ENCODE measurements around the gene CMPK2. TPM values are rescaled to one million over a fixed set of nuclear protein-coding genes. Genes with fewer than 3 reads are reported as not detected.

Gene CMPK2
- total and polyA plus RNA-seq, 4 donors = 5.7 to 14.8 (median 11.2) TPM

GRCh38 chr2:6852195-6852594 lies 13.5 kb downstream of the CMPK2 start:
- no peaks in the 10 kb centered on the region for H3K27me3 ChIP-seq (ENCODE audit: control insufficient read depth in 3 of 3, insufficient read depth in 3 of 3, low read length in 2 of 3)
- H3K36me3 ChIP-seq (ENCODE audit: control insufficient read depth in 4 of 4, insufficient read depth in 4 of 4, low read length in 4 of 4) = peaks cover 0 to 30% (median 15%) of the 10 kb centered on the region in 4 donors
- H3K27ac ChIP-seq (ENCODE audit: low read depth in 1 of 2, low read length in 1 of 2) = no peak overlapping the region
- peaks cover 0 to 17% (median 8%) of the 10 kb centered on the region in 4 donors for H3K9me3 ChIP-seq (ENCODE audit: control insufficient read depth in 4 of 4, insufficient read depth in 3 of 4, low read length in 3 of 4)
- ATAC-seq (ENCODE audit: insufficient read depth, low FRiP score) (no peak), DNase-seq (no peak)
- TF ChIP-seq CTCF (IDR thresholded peaks at IDR 0.05; ENCODE audit: control extremely low read depth, extremely low read depth) = no peak
- H3K4me3 ChIP-seq = no peak overlapping the region
- no peak overlapping the region for H3K9ac ChIP-seq (ENCODE audit: insufficient read depth in 1 of 2, low read length in 2 of 2)
- peaks cover 0 to 4% (median 0%) of the 10 kb centered on the region in 5 donors for H3K4me1 ChIP-seq (ENCODE audit: control insufficient read depth in 5 of 5, insufficient read depth in 5 of 5, low read length in 5 of 5)
- WGBS, 2 donors = 94 to 100% methylated on average over 2 of the region's 2 CpGs

- no peak overlapping the region for H3K9ac ChIP-seq (ENCODE audit: insufficient read depth in 1 of 2, low read length in 2 of 2)
- DNase-seq (no peak), ATAC-seq (ENCODE audit: insufficient read depth, low FRiP score) (no peak)
- H3K27me3 ChIP-seq (ENCODE audit: control insufficient read depth in 3 of 3, insufficient read depth in 3 of 3, low read length in 2 of 3) = no peaks in the 10 kb centered on the region
- peaks cover 0 to 23% (median 11%) of the 10 kb centered on the region in 4 donors for H3K36me3 ChIP-seq (ENCODE audit: control insufficient read depth in 4 of 4, insufficient read depth in 4 of 4, low read length in 4 of 4)
- no peaks in the 10 kb centered on the region for H3K4me1 ChIP-seq (ENCODE audit: control insufficient read depth in 5 of 5, insufficient read depth in 5 of 5, low read length in 5 of 5)
- WGBS, 2 donors = 95 to 97% methylated on average over 6 of the region's 6 CpGs
- no peak for TF ChIP-seq CTCF (IDR thresholded peaks at IDR 0.05; ENCODE audit: control extremely low read depth, extremely low read depth)
- H3K9me3 ChIP-seq (ENCODE audit: control insufficient read depth in 4 of 4, insufficient read depth in 3 of 4, low read length in 3 of 4) = peaks cover 0 to 56% (median 36%) of the 10 kb centered on the region in 4 donors
- H3K27ac ChIP-seq (ENCODE audit: low read depth in 1 of 2, low read length in 1 of 2) = no peak overlapping the region
- no peak overlapping the region for H3K4me3 ChIP-seq
Observed at GRCh38 chr2:6846967-6847681, 18.6 kb downstream of the CMPK2 start.

- peaks cover 0 to 61% (median 36%) of the 10 kb centered on the region in 4 donors for H3K9me3 ChIP-seq (ENCODE audit: control insufficient read depth in 4 of 4, insufficient read depth in 3 of 4, low read length in 3 of 4)
- H3K27ac ChIP-seq (ENCODE audit: low read depth in 1 of 2, low read length in 1 of 2) = no peak overlapping the region
- ATAC-seq (ENCODE audit: insufficient read depth, low FRiP score) (no peak), DNase-seq (no peak)
- no peak overlapping the region for H3K9ac ChIP-seq (ENCODE audit: insufficient read depth in 1 of 2, low read length in 2 of 2)
- no peaks in the 10 kb centered on the region for H3K4me1 ChIP-seq (ENCODE audit: control insufficient read depth in 5 of 5, insufficient read depth in 5 of 5, low read length in 5 of 5)
- TF ChIP-seq CTCF (IDR thresholded peaks at IDR 0.05; ENCODE audit: control extremely low read depth, extremely low read depth) = no peak
- WGBS, 2 donors = 86 to 92% methylated on average over 1 of the region's 1 CpG
- H3K36me3 ChIP-seq (ENCODE audit: control insufficient read depth in 4 of 4, insufficient read depth in 4 of 4, low read length in 4 of 4) = peaks cover 0 to 22% (median 12%) of the 10 kb centered on the region in 4 donors
- H3K4me3 ChIP-seq = no peak overlapping the region
- H3K27me3 ChIP-seq (ENCODE audit: control insufficient read depth in 3 of 3, insufficient read depth in 3 of 3, low read length in 2 of 3) = no peaks in the 10 kb centered on the region
Observed at GRCh38 chr2:6846540-6846939, 19.2 kb downstream of the CMPK2 start.
